Effector memory CD8-positive, alpha-beta T cell (primary cell): ENCODE measurements around the gene PIGL.
"Not testable (repeated sequence)": the region's sequence is repeated elsewhere in the genome, so short reads cannot be mapped to it uniquely, and the experiment has no call there.

ENCODE experiments used
- ATAC-seq: fragments of 150-1000 bp; cut with Tn5 transposase; replicated peaks from 2 replicates; pipeline ENCODE4 v1.10.0; 2021; ENCODE audit warnings: mild to moderate bottlenecking, moderate library complexity
- DNase-seq, 3 experiments: peaks; one replicate each; pipeline ENCODE4 v3.0.0; 2021
- H3K27ac Mint-ChIP-seq, 2 donors: one replicate each; pipeline ENCODE4 v1.8.0; 2022; ENCODE audit warnings: mild to moderate bottlenecking in 2 of 2, mixed read lengths in 2 of 2, moderate library complexity in 2 of 2
- H3K27me3 Mint-ChIP-seq, 2 donors: one replicate each; pipeline ENCODE4 v1.8.0; 2022; ENCODE audit warnings: mixed read lengths in 2 of 2
- H3K36me3 Mint-ChIP-seq: one replicate; pipeline ENCODE4 v1.8.0; 2022; ENCODE audit warnings: mild to moderate bottlenecking, moderate library complexity, mixed read lengths; ENCODE audit not compliant: insufficient read depth
- H3K4me1 Mint-ChIP-seq, 2 donors: one replicate each; pipeline ENCODE4 v1.8.0; 2022; ENCODE audit warnings: low read depth in 2 of 2, mixed read lengths in 2 of 2
- H3K4me3 Mint-ChIP-seq, 2 donors: one replicate each; pipeline ENCODE4 v1.8.0; 2022; ENCODE audit warnings: mild to moderate bottlenecking in 2 of 2, mixed read lengths in 2 of 2, moderate library complexity in 2 of 2
- H3K9me3 Mint-ChIP-seq, 2 donors: one replicate each; pipeline ENCODE4 v1.8.0; 2022; ENCODE audit warnings: mixed read lengths in 2 of 2

PIGL gene

GRCh38 chr17:16202554-16203500, 14.2 kb upstream of the PIGL start:
- Mint-ChIP-seq H3K4me3 (peak overlapping the region in 1 of 2 donors; percentile 26), H3K27ac (peak overlapping the region; percentile 7 to 82), H3K4me1 (peaks cover 35 to 70% of the 10 kb centered on the region in 2 donors)
- not testable (repeated sequence) for H3K9me3 Mint-ChIP-seq, DNase-seq, H3K27me3 Mint-ChIP-seq, H3K36me3 Mint-ChIP-seq, ATAC-seq

DNA sequence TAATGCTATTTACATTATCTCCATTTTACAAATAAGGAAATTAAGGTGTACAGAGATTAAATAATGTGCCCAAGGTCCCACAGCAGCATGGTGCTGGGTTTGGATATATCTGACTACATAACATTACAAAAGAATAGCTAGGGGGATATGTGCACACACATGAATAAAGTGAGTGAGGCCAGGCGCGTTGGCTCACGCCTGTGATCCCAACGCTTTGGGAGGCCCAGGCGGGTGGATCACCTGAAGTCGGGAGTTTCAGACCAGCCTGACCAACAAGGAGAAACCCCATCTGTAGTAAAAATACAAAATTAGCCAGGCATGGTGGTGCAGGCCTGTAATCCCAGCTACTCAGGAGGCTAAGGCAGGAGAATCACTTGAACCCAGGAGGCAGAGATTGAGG, 12.2 kb upstream of the PIGL start:
- not testable (repeated sequence) for DNase-seq, H3K27me3 Mint-ChIP-seq, ATAC-seq, H3K36me3 Mint-ChIP-seq, H3K9me3 Mint-ChIP-seq
- peak overlapping the region; percentile 66 to 70 for H3K27ac Mint-ChIP-seq
- H3K4me1 Mint-ChIP-seq: peaks cover 33 to 68% of the 10 kb centered on the region in 2 donors
- H3K4me3 Mint-ChIP-seq: peak overlapping the region; percentile 14 to 55

DNA sequence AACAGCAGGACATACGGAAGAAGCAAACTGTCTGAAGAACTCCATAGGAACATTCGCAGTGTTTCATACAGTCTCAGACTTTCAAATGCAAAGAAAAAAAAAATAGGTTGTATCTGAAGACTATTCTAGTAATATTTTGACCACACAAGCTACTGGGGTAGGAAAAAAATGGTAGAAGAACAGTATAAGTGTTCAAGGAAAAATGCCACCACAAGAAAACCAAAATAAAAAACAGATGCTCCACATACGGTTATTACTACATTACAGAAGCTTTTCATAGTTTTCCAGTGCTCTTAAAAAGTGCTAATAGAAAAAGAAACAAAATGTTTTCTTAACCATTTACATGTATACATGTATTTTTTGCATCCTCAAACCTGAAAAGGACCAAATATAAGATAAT, 5.4 kb upstream of the PIGL start:
- H3K9me3 Mint-ChIP-seq: no peaks in the 10 kb centered on the region
- H3K4me1 Mint-ChIP-seq: peaks cover 27 to 51% of the 10 kb centered on the region in 2 donors
- DNase-seq: no peak
- ATAC-seq: no peak
- peak overlapping the region in 1 of 2 donors; percentile 9 for H3K4me3 Mint-ChIP-seq
- H3K27ac Mint-ChIP-seq: peak overlapping the region; percentile 41 to 60
- H3K36me3 Mint-ChIP-seq: peaks cover 10% of the 10 kb centered on the region
- no peaks in the 10 kb centered on the region for H3K27me3 Mint-ChIP-seq

DNA sequence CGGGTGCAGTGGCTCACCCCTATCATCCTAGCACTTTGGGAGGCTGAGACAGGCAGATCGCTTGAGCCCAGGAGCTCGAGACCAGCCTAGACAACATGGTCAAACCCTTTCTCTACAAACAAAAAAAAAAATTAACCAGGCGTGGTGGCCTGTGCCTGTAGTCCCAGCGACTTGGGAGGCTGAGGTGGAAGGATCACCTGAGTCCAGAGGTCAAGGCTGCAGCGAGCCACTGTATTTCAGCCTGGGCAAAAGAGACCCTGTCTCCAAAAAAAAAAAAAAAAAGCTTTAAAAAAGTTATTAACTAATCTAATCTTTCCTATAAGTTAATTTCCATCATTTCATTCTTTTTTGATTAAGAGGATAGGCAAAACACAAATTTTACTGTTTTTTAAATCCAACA, 4.2 kb upstream of the PIGL start:
- Mint-ChIP-seq H3K4me3 (peak overlapping the region; percentile 89 to 94), H3K27me3 (no peaks in the 10 kb centered on the region), H3K36me3 (peaks cover 14% of the 10 kb centered on the region), H3K27ac (peak overlapping the region in 1 of 2 donors; percentile 41), H3K4me1 (peaks cover 33 to 53% of the 10 kb centered on the region in 2 donors), H3K9me3 (no peaks in the 10 kb centered on the region)
- DNase-seq (no peak), ATAC-seq (no peak)

- Mint-ChIP-seq H3K4me3 (peak overlapping the region; percentile 89 to 94), H3K9me3 (no peaks in the 10 kb centered on the region), H3K36me3 (peaks cover 18% of the 10 kb centered on the region), H3K27me3 (no peaks in the 10 kb centered on the region), H3K4me1 (peaks cover 31 to 47% of the 10 kb centered on the region in 2 donors), H3K27ac (peak overlapping the region; percentile 92 to 94)
- DNase-seq (peak in 1 of 3 experiments; percentile 3), ATAC-seq (peak; percentile 15)
These were observed 2.6 kb upstream of the PIGL start for GRCh38 chr17:16214190-16215001.

DNA sequence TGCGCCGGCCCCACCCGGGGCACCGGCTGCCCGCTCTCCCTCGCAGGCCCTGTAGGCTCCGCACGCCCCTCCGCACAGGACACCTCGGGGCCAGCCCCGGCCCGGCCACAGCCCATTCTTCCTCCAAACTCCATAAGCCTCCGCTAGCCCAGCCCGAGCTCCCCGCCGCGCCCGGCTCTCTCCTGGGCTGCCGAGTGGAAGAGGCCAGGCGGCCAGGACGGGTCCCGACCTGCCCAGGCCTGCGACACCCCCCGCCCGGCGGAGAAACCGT, 2.1 kb upstream of the PIGL start:
- ATAC-seq: peak; percentile 39
- H3K36me3 Mint-ChIP-seq: peaks cover 18% of the 10 kb centered on the region

DNA sequence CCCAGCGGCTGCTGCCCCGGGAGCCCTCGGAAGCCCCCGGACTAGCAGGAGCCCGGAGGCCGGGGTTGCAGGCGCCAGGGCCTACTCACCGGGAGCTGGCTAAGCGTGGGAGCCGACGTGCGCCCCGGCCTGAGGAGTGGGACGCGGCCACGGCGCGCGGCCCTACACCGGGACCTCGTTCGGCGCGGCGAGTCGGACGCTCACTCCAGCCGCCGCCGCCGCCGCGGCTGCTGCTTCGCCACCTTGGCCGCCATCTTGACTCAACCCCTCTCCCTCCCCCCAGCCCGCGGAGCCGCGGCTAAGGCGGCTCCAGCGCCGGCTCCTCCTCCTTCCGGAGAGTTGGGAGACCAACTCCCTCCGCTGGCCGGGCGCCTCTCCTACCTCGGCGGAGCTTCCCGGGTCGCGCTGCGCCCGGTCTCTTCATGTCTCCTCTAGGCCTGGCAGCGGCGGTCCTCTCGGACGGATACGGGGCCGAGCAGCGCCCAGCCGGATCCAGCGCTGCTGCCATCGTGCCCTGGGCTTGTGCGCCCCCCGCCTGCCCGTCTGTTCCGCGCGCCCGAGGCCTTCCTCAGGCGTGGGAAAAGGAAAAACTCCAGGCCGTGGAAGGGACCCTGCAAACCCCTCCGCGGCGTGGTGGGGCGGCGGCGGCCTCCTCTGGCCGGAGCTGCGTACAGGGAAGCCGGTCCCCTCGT, 1.6 kb upstream of the PIGL start, which contains the start of gene NCOR1:
Gene NCOR1, minus strand, starts transcription at position 262 of the 692 bp plus-strand sequence. CDS start 20,965 bp downstream, outside the sequence.
- ATAC-seq: peak; percentile 88
- Mint-ChIP-seq H3K27me3 (no peaks in the 10 kb centered on the region), H3K27ac (peak within 1 kb of the TSS; percentile 92 to 94), H3K4me3 (peak within 1 kb of the TSS; percentile 89 to 94), H3K36me3 (peaks cover 18% of the 10 kb centered on the region), H3K9me3 (no peaks in the 10 kb centered on the region), H3K4me1 (peaks cover 31 to 47% of the 10 kb centered on the region in 2 donors)
- DNase-seq: peak; percentile 79 to 82 (median 79)

More for the DNA sequence above, 2.1 kb upstream of the PIGL start:
- H3K27me3 Mint-ChIP-seq: no peaks in the 10 kb centered on the region
- DNase-seq: no peak
- no peaks in the 10 kb centered on the region for H3K9me3 Mint-ChIP-seq
- peak overlapping the region; percentile 92 to 94 for H3K27ac Mint-ChIP-seq
- peaks cover 31 to 47% of the 10 kb centered on the region in 2 donors for H3K4me1 Mint-ChIP-seq
- peak overlapping the region; percentile 89 to 94 for H3K4me3 Mint-ChIP-seq

DNA sequence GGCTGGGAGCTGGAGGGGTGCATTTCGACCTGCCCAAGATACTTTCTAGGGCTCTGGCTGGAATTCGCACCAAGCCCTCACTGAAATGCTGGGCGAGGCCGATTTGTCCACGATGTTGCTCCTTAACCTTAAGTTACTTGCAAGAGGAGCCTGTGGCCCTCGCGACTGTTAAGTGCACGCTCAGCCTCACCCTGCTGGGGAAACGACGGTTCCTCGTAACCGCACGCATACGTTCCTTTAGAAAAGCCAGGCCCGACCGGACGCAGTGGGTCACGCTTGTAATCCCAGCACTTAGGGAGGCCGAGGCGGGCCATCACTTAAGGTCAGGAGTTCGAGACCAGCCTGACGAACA, 1.1 kb upstream of the PIGL start:
- H3K4me3 Mint-ChIP-seq: peak overlapping the region; percentile 89 to 94
- no peaks in the 10 kb centered on the region for H3K9me3 Mint-ChIP-seq
- no peaks in the 10 kb centered on the region for H3K27me3 Mint-ChIP-seq
- ATAC-seq: no peak
- peaks cover 18% of the 10 kb centered on the region for H3K36me3 Mint-ChIP-seq
- peak; percentile 2 to 8 (median 5) for DNase-seq
- peaks cover 30 to 43% of the 10 kb centered on the region in 2 donors for H3K4me1 Mint-ChIP-seq
- peak overlapping the region; percentile 92 to 94 for H3K27ac Mint-ChIP-seq

DNA sequence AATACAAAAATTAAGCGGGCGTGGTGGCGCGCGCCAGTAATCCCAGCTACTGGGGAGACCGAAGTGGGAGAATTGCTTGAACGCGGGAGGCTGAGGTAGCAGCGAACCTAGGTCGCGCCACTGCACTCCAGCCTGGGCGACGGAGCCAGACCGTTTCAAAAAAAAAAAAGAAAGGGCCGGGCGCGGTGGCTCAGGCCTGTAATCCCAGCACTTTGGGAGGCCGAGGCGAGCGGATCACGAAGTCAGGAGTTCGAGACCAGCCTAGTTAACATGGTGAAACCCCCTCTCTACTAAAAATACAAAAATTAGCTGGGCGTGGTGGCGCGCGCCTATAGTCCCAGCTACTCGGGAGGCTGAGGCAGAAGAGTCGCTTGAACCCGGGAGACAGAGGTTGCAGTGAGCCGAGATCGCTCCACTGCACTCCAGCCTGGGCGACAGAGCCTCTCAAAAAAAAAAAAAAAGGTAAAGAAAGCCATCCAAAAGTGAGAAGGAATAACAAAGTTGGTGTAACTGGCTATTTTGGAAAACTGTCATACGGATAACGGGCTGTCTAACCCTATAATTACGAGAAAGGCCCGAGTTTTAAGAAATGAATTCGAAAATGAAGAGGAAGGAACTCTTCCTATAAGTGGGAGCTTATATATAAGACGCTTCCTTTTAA, 539 bp upstream of the PIGL start:
- ATAC-seq, H3K9me3 Mint-ChIP-seq, DNase-seq, H3K27me3 Mint-ChIP-seq: not testable (repeated sequence)
- Mint-ChIP-seq H3K27ac (peak overlapping the region; percentile 92 to 94), H3K4me1 (peaks cover 28 to 39% of the 10 kb centered on the region in 2 donors), H3K36me3 (peaks cover 20% of the 10 kb centered on the region), H3K4me3 (peak overlapping the region; percentile 89 to 94)

DNA sequence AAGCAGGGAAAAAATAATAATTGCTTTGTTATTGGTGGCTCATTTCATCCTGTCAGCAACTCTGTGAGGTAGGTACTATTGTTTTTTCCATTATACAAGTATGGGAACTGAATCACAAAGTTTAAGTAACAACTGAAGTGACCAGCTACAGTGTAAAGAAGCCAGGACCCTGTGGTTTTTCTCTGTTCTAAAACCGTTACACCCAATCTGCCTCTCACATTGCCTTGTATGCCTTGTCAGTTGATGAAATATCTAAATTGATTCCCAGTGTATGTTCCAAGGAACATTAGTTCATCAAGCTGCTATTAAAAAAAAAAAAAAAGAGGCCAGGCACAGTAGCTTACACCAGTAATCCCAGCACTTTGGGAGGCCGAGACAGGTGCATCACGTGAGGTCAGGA, 5.4 kb downstream of the PIGL start:
- Mint-ChIP-seq H3K27ac (peak overlapping the region in 1 of 2 donors; percentile 26), H3K27me3 (no peaks in the 10 kb centered on the region), H3K4me1 (peaks cover 5 to 6% of the 10 kb centered on the region in 2 donors), H3K9me3 (no peaks in the 10 kb centered on the region), H3K36me3 (peaks cover 19% of the 10 kb centered on the region), H3K4me3 (no peak overlapping the region)
- DNase-seq (no peak), ATAC-seq (no peak)

GRCh38 chr17:16229912-16230561, 13.0 kb downstream of the PIGL start:
- not testable (repeated sequence) for H3K9me3 Mint-ChIP-seq, H3K27me3 Mint-ChIP-seq, DNase-seq
- Mint-ChIP-seq H3K36me3 (peaks cover 18% of the 10 kb centered on the region), H3K4me1 (peaks cover 11 to 13% of the 10 kb centered on the region in 2 donors), H3K27ac (peak overlapping the region; percentile 72 to 88), H3K4me3 (peak overlapping the region; percentile 38 to 59)
- peak; percentile 17 for ATAC-seq

DNA sequence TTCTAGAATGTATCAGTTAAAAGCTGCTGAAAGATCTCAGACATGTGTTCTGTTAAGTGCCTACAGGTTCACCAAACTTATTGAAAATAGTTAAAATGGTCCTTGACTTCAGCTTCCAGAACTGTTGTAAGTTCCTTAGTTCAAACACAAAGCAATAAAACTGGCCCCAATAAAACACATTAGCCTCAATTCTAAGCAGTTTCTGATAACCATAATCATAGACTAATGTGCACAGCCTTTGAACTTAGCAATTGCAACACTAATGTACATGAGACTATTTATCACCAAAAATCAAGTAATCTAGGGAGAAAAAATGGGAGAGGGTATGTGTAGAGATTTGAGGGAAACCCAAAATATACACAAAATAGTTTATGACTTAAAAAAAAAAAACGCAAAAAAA, 15.4 kb downstream of the PIGL start:
- no peak for ATAC-seq
- Mint-ChIP-seq H3K27me3 (no peaks in the 10 kb centered on the region), H3K4me3 (no peak overlapping the region), H3K9me3 (no peaks in the 10 kb centered on the region), H3K27ac (peak overlapping the region in 1 of 2 donors; percentile 18), H3K4me1 (peaks cover 11 to 13% of the 10 kb centered on the region in 2 donors), H3K36me3 (peaks cover 31% of the 10 kb centered on the region)
- DNase-seq: no peak
